OCI-LY7 (cell line): ENCODE results near the gene QKI.

Source experiments
- EZH2phosphoT487 ChIP-seq: fragments of 200-600 bp; sonication (generic); IDR thresholded peaks from 2 replicates; pipeline ENCODE4 v1.6.1; 2018; ENCODE audit warnings: low read depth, borderline replicate concordance, mild to moderate bottlenecking, mixed run types, antibody characterized with exemption, low read length, moderate library complexity, mixed read lengths
- TF ChIP-seq, protein P1 (sequence below): fragments of 200-600 bp; sonication (generic); conservative IDR thresholded peaks from 2 replicates; pipeline ENCODE4 v1.5.1; 2014; ENCODE audit warnings: mild to moderate bottlenecking, antibody characterized with exemption, low read length, moderate library complexity, mixed read lengths

- TF ChIP-seq, protein P1, sequence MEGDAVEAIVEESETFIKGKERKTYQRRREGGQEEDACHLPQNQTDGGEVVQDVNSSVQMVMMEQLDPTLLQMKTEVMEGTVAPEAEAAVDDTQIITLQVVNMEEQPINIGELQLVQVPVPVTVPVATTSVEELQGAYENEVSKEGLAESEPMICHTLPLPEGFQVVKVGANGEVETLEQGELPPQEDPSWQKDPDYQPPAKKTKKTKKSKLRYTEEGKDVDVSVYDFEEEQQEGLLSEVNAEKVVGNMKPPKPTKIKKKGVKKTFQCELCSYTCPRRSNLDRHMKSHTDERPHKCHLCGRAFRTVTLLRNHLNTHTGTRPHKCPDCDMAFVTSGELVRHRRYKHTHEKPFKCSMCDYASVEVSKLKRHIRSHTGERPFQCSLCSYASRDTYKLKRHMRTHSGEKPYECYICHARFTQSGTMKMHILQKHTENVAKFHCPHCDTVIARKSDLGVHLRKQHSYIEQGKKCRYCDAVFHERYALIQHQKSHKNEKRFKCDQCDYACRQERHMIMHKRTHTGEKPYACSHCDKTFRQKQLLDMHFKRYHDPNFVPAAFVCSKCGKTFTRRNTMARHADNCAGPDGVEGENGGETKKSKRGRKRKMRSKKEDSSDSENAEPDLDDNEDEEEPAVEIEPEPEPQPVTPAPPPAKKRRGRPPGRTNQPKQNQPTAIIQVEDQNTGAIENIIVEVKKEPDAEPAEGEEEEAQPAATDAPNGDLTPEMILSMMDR: no peak
- TF ChIP-seq EZH2phosphoT487: no peak
Measured at GRCh38 chr6:163435023-163435422, 20.5 kb downstream of the QKI start.
